ENCODE results near the gene DHDDS.

Gene DHDDS

GRCh38 chr1:26418865-26419349 lies 13.2 kb upstream of the DHDDS start:
- DNase-seq = no peak

DNA sequence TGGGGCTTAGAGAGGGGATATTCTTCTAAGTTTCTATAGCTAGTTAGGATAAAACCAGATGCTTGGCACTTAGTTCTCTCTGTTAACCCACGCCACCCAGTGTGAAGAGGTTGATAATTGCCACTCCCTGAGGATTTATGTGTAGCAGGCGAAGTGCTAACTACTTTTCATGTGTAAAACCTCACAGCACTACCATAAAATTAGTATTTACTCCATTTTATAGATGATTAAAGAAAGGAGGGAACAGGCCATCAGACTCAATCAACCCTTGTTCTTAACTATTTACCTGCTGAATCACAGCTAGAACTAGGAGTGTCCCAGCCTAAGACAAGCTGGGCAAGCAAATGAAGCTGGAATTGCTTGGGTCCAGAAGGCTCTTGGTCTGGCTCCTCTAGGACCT lies 12.6 kb upstream of the DHDDS start:
- DNase-seq = no peak

- DNase-seq = no peak
Observed at GRCh38 chr1:26429721-26430120, 2.4 kb upstream of the DHDDS start.

DNA sequence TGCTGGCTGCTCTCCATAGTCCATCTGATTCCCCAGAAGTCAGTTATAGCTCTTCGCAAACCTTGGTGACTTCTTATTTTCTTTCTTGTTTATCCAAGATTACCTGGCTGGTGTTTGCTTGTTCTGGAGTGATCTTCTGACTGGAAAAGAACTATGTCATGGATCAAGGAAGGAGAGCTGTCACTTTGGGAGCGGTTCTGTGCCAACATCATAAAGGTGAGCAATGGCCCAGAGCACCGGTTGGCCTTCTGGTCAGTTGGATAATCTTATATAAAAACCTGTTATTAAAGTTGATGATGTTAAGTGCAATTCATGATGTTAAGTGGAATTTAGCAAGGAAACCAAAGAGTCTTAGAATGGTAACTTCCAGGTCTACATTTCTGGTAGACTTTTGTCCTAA lies 672 bp downstream of the DHDDS start:
- DNase-seq = no peak

- DNase-seq = no peak
Observed at GRCh38 chr1:26434161-26434752, 2.1 kb downstream of the DHDDS start.

GRCh38 chr1:26438041-26438440 lies 5.9 kb downstream of the DHDDS start:
- DNase-seq = no peak

- DNase-seq = no peak
Observed at GRCh38 chr1:26440259-26440658, 8.1 kb downstream of the DHDDS start.

DNA sequence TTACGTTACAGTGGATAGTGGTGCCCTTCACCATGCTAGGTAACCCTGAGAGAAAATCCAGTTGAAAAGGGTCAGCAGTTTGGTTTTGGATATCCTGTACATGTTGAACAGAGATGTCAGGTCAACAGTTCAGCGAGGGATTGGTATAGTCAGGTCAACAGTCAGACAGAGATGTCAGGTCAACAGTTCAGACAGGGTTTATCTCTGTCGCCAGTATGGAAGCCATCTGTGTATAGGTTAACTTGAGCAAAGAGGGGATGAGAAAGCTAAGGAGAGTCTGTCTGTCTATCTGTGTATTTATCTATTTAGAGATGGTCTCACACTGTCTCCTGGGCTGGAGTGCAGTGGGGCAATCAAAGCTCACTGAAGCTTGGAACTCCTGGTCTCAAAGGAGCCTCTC lies 17.7 kb downstream of the DHDDS start:
- DNase-seq = no peak

DNA sequence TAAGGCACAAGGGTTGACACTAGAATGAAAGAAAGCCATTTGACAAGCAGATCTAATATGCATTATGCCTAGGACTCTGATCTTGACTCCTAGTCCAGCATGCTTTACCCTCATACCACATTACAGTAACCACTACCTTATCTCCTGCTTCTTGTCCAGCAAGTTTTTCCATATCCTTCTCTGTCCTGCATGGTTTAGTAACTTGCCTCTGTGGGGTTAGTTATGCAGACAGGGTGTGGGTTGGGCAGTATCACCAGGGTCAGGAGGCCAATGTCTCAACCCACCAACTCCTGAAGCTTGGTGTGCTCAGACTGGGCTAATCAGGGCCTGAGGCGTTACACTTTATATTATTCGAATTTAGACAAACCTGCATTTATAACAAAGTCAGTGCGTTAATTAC lies 18.8 kb downstream of the DHDDS start:
- no peak for DNase-seq

DNA sequence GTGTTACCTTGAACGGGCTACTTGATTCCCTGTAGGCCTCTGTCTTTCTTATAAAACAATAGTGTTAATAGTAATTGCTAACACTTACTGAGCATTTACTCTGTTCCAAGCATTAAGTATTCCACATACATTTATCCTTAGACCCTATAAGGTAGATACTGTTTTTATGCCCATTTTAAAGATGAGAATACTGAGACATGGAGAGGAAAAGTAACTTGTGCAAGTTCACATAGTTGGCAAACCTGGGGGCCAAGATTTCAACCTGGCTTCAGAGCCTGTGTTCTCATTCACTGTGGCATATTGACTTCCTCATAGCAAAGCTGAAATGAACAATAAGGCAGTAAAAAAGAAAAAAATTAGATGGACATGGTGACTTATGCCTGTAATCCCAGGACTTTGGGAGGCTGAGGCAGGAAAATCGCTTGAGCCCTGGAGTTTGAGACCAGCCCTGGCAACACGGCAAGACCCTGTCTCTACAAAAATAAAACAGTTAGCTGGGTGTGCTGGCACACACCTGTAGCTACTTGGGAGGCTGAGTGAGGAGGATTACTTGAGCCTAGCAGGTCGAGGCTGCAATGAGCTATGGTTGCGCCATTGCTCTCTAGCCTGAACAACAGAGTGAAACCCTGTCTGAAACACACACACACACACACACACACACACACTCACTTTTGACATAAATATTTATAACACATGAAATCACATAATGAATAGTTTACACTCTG lies 20.5 kb downstream of the DHDDS start:
- DNase-seq = no peak

DNA sequence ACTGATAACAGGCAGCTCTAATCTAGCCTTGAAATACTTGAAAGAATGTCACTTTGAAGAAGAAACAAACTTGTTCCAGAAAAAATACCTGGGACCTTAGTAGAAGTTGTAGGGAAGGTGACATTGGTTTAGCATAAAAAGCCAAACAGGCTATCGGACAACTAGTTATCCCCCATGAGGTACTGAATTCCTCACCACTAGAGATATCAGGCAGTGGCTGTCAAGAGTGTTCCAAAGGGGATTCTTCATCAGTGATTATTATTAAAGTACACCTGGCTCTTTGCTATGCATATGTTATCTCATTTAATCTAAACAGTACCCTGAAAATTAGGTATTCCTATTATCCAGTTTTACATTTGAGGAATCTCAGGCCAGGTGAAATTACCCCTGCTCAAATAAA lies 27.0 kb downstream of the DHDDS start:
- no peak for DNase-seq

DNA sequence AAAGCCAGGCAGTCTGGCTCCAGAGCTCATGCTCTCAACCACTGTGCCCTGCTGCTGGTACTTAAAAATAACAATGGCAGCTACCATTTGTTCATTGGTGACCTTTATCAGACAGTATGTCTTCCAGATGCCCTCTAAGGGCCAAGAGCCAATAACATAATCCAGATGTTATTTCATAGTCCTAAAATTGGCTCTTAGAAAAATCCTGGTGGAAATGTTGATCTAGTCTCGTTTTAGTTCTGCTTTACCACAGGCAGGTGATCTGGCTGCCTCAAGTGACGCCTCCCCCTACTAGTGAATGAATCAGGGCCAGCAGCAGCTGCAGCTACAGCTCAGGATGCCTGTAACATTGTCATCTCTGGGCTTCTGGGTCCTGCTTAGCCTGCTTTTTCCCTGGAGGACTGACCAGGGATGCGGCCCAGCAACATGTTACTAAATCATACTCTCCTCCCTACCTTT lies 27.5 kb downstream of the DHDDS start:
- DNase-seq = no peak

DNA sequence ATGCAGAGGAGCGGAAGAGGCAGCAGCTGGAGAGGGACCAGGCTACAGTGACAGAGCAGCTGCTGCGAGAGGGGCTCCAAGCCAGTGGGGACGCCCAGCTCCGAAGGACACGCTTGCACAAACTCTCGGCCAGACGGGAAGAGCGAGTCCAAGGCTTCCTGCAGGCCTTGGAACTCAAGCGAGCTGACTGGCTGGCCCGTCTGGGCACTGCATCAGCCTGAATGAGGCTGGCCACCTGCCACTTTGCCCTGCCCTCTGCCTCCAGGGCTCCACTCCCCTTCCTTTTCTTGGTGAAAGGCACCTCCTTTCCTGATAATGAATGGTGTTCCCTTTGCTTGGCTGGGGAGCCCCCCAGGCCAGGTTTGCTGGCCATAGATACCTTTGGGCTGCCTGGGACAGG lies 36.8 kb downstream of the DHDDS start:
- DNase-seq = no peak

DNA sequence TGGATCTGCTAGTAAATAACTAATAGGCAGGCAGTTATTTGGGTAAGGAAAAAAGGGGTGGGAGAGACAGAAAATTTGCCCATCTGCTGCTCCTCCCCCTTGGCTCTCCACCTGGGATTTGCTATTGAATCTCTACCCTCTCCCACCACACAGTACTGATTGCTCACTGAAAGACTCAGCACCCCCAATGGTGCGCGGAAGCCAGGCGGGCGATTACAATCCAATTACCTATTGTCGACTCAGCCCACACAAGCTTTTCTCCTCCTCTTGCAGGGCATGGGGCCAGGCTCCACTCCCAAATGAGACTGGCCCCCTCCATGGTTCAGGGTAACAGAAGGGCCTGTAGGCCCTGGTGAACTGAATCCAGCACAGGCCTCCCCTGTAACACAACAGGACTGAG lies 37.4 kb downstream of the DHDDS start:
- DNase-seq = no peak

DNA sequence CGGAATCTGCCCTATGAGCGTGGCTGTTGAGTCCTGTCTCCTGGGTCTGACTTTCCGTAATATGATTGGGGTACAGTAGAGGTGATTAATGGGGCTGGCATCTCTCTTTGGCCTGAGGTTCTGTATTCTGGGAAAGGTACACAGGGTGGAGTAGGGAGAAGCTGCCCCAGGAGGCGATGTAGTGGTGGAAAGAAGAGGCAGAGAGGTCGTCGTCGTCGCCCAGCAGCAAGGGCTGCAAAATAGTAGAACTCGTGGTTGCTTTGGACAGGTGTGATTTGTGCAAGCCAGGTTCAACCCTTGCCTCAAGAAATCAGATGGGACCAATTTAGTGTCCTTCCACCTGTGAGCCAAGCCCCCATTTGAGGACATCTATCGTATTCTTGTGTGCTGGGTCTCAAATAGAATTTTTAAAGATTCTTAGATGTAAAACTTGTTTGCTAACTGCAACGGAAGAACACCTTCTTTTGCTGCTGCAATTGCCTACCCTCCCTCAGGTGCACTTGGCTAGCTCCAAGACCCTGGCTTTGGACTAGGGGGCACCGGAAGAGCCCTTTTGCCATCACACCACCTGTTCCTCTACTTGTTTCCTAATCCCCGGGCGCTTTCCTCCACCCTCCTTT lies 38.9 kb downstream of the DHDDS start:
- DNase-seq = no peak

DNA sequence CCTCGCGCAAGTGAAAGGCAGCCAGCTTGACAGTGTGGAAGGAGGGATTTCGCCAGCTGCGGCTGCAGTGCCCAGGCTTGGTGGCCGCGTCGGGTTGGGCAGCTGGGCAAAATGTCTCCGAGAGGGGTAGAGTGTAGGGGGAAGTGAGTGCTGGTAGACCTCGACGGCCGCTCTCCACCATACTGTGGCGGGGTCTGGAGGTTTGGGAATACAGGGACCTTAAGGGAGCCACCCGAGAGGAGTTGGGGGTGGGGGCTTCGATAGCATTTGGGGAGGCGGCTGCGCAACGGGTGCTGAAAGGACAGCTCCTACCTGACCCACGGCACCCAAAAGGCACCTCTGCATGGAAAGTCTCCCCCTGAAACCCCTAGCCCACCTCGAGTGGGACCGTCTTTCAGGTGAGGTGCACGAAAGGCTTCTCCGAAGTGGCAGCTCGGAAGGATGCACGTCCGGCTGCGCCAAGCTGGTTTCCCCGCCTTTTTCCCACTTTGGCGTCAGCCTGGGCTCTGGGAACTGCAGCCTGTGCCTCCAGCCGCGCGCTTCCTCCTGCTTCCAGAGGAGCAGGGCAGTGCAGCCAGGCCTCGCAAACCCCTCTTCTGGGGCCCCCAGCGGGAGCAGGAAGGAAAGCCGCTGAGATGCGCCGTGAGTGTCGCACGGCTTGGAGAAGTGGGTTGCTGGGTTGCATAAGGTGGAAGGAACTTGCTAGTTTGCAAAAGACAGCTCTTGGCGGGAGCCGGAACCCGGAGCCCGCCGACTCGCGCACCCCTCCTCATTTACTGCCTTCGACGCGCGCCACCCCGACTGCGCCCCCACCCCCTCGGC lies 39.6 kb downstream of the DHDDS start:
- peak; percentile 10 to 43 for DNase-seq

DNA sequence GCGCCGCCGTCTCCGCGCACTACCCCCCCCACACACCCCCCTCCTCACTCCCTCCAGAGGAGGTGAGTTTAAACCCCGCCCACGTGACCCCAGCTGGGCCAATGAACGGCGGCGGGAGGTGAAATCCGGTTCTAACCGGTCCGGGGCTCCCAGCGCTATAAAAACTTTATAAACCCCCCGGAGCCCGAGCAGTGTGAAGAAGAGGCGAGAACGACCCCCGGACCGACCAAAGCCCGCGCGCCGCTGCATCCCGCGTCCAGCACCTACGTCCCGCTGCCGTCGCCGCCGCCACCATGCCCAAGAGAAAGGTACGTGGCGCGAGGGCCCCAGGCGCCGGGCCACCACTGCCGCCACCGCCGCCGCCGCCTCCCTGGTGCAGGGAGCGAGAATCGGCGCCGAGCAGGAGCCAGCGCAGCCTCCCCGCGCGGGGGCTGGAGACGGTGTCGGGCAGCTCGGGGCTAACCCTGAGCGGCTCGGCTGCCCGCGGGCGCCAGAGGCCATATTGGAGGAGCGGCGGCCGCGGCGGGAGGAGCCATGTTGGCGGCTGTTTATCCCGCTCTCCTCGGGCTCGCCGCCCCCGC lies 40.3 kb downstream of the DHDDS start, which contains the start of gene HMGN2:
Gene HMGN2, plus strand, starts transcription at position 121 of the 581 bp plus-strand sequence. Its CDS starts 173 bp downstream, at position 294.
- DNase-seq = peak; percentile 89 to 91

DNA sequence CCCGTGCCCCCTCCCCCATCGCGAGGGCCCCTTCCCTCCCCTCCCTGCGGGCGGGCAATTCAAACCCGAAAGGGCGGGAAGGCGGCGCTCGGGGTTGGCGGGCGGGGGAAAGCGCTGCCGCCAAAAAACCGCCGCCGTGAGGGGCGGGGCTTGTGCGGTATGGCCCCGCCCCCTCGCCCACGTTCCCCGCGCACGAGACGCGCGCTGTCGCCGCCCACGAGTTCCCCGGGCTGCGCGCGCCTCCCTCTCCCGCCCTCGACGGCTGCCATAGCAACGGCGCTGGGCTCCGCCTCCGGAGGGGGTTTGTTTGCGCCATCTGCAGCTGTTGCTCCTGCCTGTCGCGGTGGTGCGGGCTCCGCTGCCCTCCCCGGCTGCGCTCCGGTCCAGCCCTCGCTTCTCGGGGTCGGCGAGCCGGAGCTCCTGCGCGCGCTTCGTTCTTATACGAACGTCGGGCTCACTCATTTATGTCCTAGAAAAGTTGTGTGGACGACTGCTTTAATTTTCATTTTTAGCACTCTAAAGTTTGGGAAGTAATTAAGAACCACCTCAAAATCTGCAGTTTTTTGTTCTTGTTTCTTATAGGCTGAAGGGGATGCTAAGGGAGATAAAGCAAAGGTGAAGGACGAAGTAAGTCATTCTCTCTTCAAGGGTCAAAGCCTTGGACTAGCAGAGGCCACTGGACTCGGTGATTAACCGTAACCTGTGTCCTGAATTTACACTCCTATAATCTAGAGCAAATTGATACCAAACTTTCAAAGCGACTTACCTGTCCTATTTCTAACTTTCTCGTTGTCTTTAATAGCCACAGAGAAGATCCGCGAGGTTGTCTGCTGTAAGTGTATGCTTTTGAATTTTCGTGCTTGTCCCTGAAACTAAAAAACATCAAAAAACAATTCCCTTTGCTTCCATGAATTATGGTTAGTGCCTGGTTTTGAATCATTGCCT lies 41.1 kb downstream of the DHDDS start:
- peak; percentile 95 to 97 for DNase-seq

DNA sequence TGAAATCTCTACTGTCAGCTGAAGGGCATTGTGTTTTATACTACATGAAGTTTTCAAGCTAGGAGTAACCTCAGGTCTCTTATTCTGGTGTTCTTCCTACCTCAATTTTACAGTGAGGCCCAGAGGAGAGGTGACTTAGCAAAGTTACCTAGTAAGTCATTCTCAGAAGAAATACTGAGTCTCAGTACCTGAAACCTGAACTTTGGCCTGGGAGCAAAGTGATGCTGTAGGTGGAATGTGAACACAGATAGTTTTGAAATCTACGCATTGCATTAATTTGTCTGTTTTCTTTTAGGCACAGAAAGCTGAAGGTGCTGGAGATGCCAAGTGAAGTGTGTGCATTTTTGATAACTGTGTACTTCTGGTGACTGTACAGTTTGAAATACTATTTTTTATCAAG lies 42.7 kb downstream of the DHDDS start:
- DNase-seq = no peak

GRCh38 chr1:26475989-26476388 lies 43.9 kb downstream of the DHDDS start:
- no peak for DNase-seq

- DNase-seq = no peak
Observed at GRCh38 chr1:26476958-26477357, 44.8 kb downstream of the DHDDS start.

Data from CD4-positive, alpha-beta T cell treated with Interferon alpha-2 for 1 hour (primary cell).